OCI-LY7 (cell line): ENCODE measurements around the gene PPP2R5C.
"Not testable (repeated sequence)": the region's sequence is repeated elsewhere in the genome, so short reads cannot be mapped to it uniquely, and the experiment has no call there.

Experiments
- EZH2phosphoT487 ChIP-seq: fragments of 200-600 bp; sonication (generic); IDR thresholded peaks from 2 replicates; pipeline ENCODE4 v1.6.1; 2018; ENCODE audit warnings: low read depth, borderline replicate concordance, mild to moderate bottlenecking, mixed run types, antibody characterized with exemption, low read length, moderate library complexity, mixed read lengths
- TF ChIP-seq, protein P1 (sequence below): fragments of 200-600 bp; sonication (generic); conservative IDR thresholded peaks from 2 replicates; pipeline ENCODE4 v1.5.1; 2014; ENCODE audit warnings: mild to moderate bottlenecking, antibody characterized with exemption, low read length, moderate library complexity, mixed read lengths

DNA sequence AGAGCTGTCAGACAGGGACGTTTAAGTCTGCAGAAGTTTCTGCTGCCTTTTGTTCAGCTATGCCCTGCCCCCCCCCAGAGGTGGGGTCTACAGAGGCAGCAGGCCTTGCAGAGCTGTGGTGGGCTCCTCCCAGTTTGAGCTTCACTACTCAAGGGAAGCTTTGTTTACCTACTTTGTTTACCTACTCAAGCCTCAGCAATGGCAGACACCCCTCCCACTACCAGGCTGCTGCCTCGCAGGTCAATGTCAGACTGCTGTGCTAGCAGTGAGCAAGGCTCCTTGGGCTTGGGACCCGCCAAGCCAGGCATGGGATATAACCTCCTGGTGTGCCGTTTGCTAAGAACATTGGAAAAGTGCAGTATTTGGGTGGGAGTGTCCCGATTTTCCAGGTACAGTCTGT, 11.8 kb upstream of the PPP2R5C start:
- TF ChIP-seq, protein P1, sequence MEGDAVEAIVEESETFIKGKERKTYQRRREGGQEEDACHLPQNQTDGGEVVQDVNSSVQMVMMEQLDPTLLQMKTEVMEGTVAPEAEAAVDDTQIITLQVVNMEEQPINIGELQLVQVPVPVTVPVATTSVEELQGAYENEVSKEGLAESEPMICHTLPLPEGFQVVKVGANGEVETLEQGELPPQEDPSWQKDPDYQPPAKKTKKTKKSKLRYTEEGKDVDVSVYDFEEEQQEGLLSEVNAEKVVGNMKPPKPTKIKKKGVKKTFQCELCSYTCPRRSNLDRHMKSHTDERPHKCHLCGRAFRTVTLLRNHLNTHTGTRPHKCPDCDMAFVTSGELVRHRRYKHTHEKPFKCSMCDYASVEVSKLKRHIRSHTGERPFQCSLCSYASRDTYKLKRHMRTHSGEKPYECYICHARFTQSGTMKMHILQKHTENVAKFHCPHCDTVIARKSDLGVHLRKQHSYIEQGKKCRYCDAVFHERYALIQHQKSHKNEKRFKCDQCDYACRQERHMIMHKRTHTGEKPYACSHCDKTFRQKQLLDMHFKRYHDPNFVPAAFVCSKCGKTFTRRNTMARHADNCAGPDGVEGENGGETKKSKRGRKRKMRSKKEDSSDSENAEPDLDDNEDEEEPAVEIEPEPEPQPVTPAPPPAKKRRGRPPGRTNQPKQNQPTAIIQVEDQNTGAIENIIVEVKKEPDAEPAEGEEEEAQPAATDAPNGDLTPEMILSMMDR, result not testable (repeated sequence)
- not testable (repeated sequence) for TF ChIP-seq EZH2phosphoT487
